GM12874 (cell line): Measurements from ENCODE around the gene SLC40A1.

Experiments used
- CTCF ChIP-seq: IDR thresholded peaks from 2 replicates; pipeline ENCODE4 v1.5.1; 2011; ENCODE audit warnings: low read depth, mild to moderate bottlenecking, control low read depth, low read length, moderate library complexity; ENCODE audit not compliant: insufficient read depth

Gene SLC40A1

GRCh38 chr2:189561371-189562038, 19.1 kb downstream of the SLC40A1 start:
- no peak for TF ChIP-seq CTCF

GRCh38 chr2:189560273-189560586, 20.4 kb downstream of the SLC40A1 start:
- TF ChIP-seq CTCF, result no peak

- no peak for TF ChIP-seq CTCF
Observed at GRCh38 chr2:189559579-189560272, 20.9 kb downstream of the SLC40A1 start.

- no peak for TF ChIP-seq CTCF
Observed at GRCh38 chr2:189558516-189559272, 21.9 kb downstream of the SLC40A1 start.

- TF ChIP-seq CTCF, result no peak
Observed at GRCh38 chr2:189557373-189557772, 23.2 kb downstream of the SLC40A1 start.

GRCh38 chr2:189556526-189556925, 24.1 kb downstream of the SLC40A1 start:
- no peak for TF ChIP-seq CTCF

GRCh38 chr2:189555232-189555631, 25.4 kb downstream of the SLC40A1 start:
- TF ChIP-seq CTCF, result no peak
